ENCODE measurements around the gene DGCR8.

DGCR8 gene

GRCh38 chr22:20079745-20080444, at the start of gene DGCR8:
Gene DGCR8, plus strand, starts transcription at chr22:20080241. Its CDS starts 5,723 bp downstream, at chr22:20085964.
- in situ Hi-C loops (cut with HindIII; ENCODE audit: low sequenced_read_pairs): no loop called here

GRCh38 chr22:20031732-20032406, 48.2 kb upstream of the DGCR8 start:
- in situ Hi-C loops (cut with HindIII; ENCODE audit: low sequenced_read_pairs): no loop called here

- in situ Hi-C loops (cut with HindIII; ENCODE audit: low sequenced_read_pairs): no loop called here
These were observed 47.5 kb upstream of the DGCR8 start for GRCh38 chr22:20032407-20032991.

- in situ Hi-C loops (cut with HindIII; ENCODE audit: low sequenced_read_pairs): no loop called here
These were observed 46.9 kb upstream of the DGCR8 start for GRCh38 chr22:20033045-20033706.

GRCh38 chr22:20034143-20034542, 45.9 kb upstream of the DGCR8 start:
- in situ Hi-C loops (cut with HindIII; ENCODE audit: low sequenced_read_pairs): no loop called here

- in situ Hi-C loops (cut with HindIII; ENCODE audit: low sequenced_read_pairs): no loop called here
These were observed 44.5 kb upstream of the DGCR8 start for GRCh38 chr22:20035375-20036083.

GRCh38 chr22:20036084-20036482, 44.0 kb upstream of the DGCR8 start:
- in situ Hi-C loops (cut with HindIII; ENCODE audit: low sequenced_read_pairs): no loop called here

GRCh38 chr22:20036535-20037392, 43.3 kb upstream of the DGCR8 start:
- in situ Hi-C loops (cut with HindIII; ENCODE audit: low sequenced_read_pairs): no loop called here

- in situ Hi-C loops (cut with HindIII; ENCODE audit: low sequenced_read_pairs): no loop called here
These were observed 42.6 kb upstream of the DGCR8 start for GRCh38 chr22:20037419-20037818.

- in situ Hi-C loops (cut with HindIII; ENCODE audit: low sequenced_read_pairs): no loop called here
These were observed 41.5 kb upstream of the DGCR8 start for GRCh38 chr22:20038574-20038973.

- in situ Hi-C loops (cut with HindIII; ENCODE audit: low sequenced_read_pairs): no loop called here
These were observed 40.2 kb upstream of the DGCR8 start for GRCh38 chr22:20039683-20040325.

- in situ Hi-C loops (cut with HindIII; ENCODE audit: low sequenced_read_pairs): no loop called here
These were observed 39.5 kb upstream of the DGCR8 start for GRCh38 chr22:20040327-20041200.

GRCh38 chr22:20043057-20043996, 36.7 kb upstream of the DGCR8 start:
- in situ Hi-C loops (cut with HindIII; ENCODE audit: low sequenced_read_pairs): no loop called here

- in situ Hi-C loops (cut with HindIII; ENCODE audit: low sequenced_read_pairs): no loop called here
These were observed 36.1 kb upstream of the DGCR8 start for GRCh38 chr22:20043997-20044342.

GRCh38 chr22:20044495-20045151, 35.4 kb upstream of the DGCR8 start:
- in situ Hi-C loops (cut with HindIII; ENCODE audit: low sequenced_read_pairs): no loop called here

- in situ Hi-C loops (cut with HindIII; ENCODE audit: low sequenced_read_pairs): no loop called here
These were observed 33.3 kb upstream of the DGCR8 start for GRCh38 chr22:20046730-20047129.

GRCh38 chr22:20051927-20052308, 28.1 kb upstream of the DGCR8 start:
- in situ Hi-C loops (cut with HindIII; ENCODE audit: low sequenced_read_pairs): no loop called here
